GM10266 (cell line): Measurements from ENCODE around the gene CNTN2.

Experiments used
- DNase-seq: peaks from one replicate; pipeline ENCODE4 v3.0.0; 2012; ENCODE audit errors: extremely low spot score
- CTCF ChIP-seq: IDR thresholded peaks from 2 replicates; pipeline ENCODE4 v1.5.1; 2012; ENCODE audit warnings: mild to moderate bottlenecking, low read depth; ENCODE audit not compliant: control insufficient read depth, insufficient read depth; ENCODE audit errors: missing control alignments

CNTN2 gene

GRCh38 chr1:205111354-205111753 lies 68.3 kb downstream of the CNTN2 start:
- DNase-seq = no peak
- TF ChIP-seq CTCF = no peak

GRCh38 chr1:205118752-205119151 lies 75.7 kb downstream of the CNTN2 start:
- DNase-seq = no peak
- no peak for TF ChIP-seq CTCF

GRCh38 chr1:205121660-205122488 lies 78.9 kb downstream of the CNTN2 start, which contains the start of gene RBBP5:
Gene RBBP5 (minus strand): TSS chr1:205121978. CDS start chr1:205121873, 105 bp downstream.
- peak; percentile 83 for TF ChIP-seq CTCF
- peak; percentile 82 for DNase-seq

- no peak for TF ChIP-seq CTCF
- no peak for DNase-seq
Measured at GRCh38 chr1:205122489-205122882, 79.5 kb downstream of the CNTN2 start.

GRCh38 chr1:205124726-205125125 lies 81.7 kb downstream of the CNTN2 start:
- no peak for DNase-seq
- no peak for TF ChIP-seq CTCF

- TF ChIP-seq CTCF = no peak
- DNase-seq = no peak
Measured at GRCh38 chr1:205127646-205128045, 84.6 kb downstream of the CNTN2 start.
